HG02763 (cell line): ENCODE data around the gene HK1.
"Not testable (repeated sequence)": the region's sequence is repeated elsewhere in the genome, so short reads cannot be mapped to it uniquely, and the experiment has no call there.

Experiments
- ATAC-seq: cut with Tn5 transposase; IDR thresholded peaks from one replicate; pipeline ENCODE4 v1.9.1; 2021; ENCODE audit warnings: mild to moderate bottlenecking, moderate library complexity; ENCODE audit not compliant: unreplicated experiment

Gene HK1

GRCh38 chr10:69278446-69278963 is at the start of gene HK1:
Gene HK1 (plus strand): TSS chr10:69278496.
- no peak for ATAC-seq

GRCh38 chr10:69229616-69229916 is 48.7 kb upstream of the HK1 start:
- no peak for ATAC-seq

- no peak for ATAC-seq
Observed at GRCh38 chr10:69230128-69230527, 48.2 kb upstream of the HK1 start.

GRCh38 chr10:69232252-69232651 is 46.0 kb upstream of the HK1 start:
- ATAC-seq: no peak

DNA sequence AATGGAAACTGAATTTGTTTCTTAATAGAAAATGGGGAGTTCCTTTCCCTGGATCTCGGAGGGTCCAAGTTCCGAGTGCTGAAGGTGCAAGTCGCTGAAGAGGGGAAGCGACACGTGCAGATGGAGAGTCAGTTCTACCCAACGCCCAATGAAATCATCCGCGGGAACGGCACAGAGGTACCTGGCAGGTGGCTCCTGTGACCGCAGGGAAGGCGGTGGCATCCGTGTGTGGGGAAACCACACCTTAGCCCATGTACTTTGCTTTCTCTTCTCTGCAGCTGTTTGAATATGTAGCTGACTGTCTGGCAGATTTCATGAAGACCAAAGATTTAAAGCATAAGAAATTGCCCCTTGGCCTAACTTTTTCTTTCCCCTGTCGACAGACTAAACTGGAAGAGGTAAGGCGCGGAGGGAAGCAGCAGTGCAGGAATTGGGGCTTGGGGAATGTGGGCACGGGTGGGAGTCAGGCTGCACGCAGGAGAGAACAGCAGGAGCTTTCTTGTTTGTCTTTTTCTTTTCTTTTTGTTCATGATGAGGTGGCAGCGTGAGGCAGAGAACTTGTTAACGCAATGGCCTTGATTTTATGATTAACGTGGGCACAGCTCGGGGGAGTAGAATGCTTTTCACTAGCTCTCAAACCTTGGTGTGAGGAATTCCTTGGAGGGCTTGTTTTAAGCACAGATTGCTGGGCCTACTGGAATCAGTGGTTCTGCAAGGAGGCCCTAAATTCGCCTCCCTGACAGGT is 45.4 kb upstream of the HK1 start:
- ATAC-seq: no peak

GRCh38 chr10:69234447-69234846 is 43.8 kb upstream of the HK1 start:
- ATAC-seq: no peak

GRCh38 chr10:69237528-69238159 is 40.7 kb upstream of the HK1 start:
- ATAC-seq: peak; percentile 86

DNA sequence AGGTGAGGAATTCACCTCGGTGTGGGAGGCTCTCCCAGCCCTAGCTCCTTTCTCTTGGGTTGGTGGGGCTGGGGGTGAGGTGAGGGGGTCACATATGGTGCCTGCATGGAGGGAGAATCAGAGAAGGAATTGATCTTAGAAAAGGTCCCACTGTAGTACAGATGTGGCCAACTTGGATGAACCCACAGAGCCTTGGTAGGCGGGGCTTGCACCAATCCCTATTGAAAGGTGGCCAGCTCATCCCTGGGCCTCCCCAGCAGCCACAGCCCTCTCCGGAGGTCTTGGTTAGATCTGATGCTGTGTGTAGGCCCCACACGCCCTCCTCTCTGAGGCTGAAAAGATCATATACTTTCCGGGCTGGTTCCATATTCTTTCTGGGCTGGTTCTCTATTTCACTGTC is 39.2 kb upstream of the HK1 start:
- ATAC-seq: no peak

GRCh38 chr10:69239816-69240434 is 38.4 kb upstream of the HK1 start:
- no peak for ATAC-seq

DNA sequence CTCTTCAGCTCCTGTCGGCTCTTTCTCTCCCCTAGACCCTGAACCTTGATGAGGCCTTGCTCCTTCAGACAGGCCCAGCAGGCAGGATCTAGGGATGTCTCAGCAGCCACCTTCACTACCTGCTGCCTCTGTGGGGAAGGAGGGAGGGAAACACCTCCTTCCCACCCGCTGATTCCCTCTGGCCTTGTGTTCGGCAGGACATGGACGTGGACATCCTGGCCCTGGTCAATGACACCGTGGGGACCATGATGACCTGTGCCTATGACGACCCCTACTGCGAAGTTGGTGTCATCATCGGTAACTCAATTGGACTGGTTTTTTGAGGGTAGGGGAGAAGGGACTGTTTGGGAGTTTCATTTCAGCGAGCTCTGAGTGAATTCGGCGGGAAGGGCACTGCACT is 37.8 kb upstream of the HK1 start:
- no peak for ATAC-seq

- ATAC-seq: no peak
Observed at GRCh38 chr10:69241575-69241974, 36.7 kb upstream of the HK1 start.

GRCh38 chr10:69242040-69242851 is 36.0 kb upstream of the HK1 start:
- ATAC-seq: no peak

DNA sequence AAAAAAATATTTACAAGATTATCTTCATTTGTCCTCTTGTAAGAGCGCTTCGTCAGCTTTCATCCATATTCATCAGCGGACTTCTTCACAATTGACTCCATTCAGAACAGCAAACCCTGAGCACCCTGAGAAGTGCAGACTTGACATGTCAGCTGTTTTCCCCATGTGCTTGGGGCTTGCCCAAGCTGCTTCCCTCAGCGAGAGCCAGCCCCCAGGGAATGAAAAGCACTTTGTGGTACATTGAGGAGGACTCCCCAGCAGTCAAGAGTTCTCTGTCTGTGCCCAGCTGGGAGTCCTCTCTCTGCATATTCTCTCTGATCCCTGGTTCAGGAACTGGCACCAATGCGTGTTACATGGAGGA is 35.5 kb upstream of the HK1 start:
- ATAC-seq: no peak

DNA sequence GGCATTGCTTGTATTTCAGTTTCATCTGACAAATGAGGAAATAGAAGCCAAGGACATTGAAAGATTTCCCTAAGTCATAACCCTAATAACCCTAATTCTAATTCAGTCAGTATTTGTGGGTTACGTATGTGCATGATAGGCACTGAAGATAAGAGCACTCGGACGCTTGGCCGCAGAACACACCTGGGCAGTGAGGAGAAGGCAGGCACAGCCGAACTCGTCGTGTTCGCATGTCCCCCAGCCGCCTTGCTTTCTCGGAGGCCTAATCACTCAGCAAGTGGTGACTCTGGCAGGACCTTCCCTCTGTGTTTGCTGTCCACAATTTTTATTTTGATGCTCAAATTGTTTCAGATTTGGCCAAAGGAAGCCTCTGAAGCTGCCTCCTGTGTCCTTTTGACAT is 34.5 kb upstream of the HK1 start:
- no peak for ATAC-seq

GRCh38 chr10:69246036-69246435 is 32.3 kb upstream of the HK1 start:
- ATAC-seq: no peak

DNA sequence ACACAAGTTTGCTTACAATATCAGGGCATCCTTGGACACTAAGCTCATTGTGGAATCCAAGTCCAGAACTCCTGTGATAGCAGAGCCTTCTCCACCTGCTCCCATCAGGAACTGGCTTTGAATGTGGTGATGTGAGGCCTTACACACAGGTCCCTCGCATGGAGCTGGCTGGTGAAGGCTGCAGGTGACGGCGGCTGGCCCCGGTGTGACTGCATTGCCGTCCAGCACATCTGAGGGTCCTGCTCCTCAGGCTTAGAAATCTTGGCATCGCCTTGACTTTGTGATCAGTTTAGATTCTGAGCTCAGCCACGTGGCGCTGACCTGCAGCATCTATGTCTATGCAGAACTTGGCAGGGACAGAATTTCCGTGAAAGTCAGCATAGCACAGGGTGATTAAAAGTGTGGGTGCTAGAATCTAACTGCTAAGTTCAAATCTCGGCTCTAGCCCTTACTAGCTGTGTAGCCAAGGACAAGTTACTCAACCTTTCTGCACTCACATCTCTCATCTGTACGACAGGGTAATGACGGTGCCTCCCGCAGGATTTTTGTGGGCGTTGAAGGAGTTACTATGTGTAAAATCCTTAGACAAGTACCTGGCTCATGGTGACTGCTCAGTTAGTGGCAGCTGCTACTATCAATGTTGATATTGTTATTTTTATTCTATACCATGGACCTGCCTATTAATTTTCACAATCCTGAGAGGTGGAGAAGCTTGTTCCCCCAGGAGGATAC is 31.5 kb upstream of the HK1 start:
- no peak for ATAC-seq

- ATAC-seq: no peak
Observed at GRCh38 chr10:69247313-69247710, 31.0 kb upstream of the HK1 start.

GRCh38 chr10:69248117-69248730 is 30.1 kb upstream of the HK1 start:
- ATAC-seq: no peak

DNA sequence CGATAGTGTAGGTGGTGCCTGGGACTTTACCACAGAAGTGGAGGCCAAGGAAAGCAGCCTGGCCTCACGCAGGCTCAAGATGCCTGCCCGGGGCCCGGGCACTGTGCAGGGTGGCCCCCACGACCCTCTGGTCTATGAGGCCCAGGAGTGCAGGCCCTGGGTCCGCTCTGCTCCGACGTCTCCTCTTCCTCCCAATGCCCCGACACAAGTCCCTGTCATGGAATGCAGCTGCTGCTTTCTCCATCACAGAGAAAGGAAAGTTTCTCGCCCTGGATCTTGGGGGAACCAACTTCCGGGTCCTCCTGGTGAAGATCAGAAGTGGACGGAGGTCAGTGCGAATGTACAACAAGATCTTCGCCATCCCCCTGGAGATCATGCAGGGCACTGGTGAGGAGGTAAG is 28.3 kb upstream of the HK1 start:
- ATAC-seq: no peak

DNA sequence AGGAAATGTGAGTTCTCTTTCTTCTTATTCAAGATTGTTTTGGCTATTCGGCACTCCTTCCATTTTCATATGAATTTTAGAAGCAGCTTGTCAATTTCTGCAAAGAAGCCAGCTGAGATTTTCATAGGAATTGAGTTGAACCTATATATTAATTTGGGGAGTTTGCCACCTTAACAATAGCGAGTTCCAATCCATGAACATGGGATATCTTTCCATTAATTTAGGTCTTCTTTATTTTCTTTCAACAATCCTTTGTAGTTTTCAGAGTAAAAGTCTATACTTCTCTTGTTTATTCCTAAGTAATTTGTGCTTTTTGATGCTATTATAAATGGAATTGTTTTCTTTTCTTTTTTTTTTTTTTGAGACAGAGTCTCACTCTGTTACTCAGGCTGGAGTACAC is 26.9 kb upstream of the HK1 start:
- ATAC-seq: not testable (repeated sequence)
